ENCODE results near the gene PRF1.
A peak's percentile ranks its signal among the peaks of the same experiment; 100 is the strongest.

The PRF1 gene

DNA sequence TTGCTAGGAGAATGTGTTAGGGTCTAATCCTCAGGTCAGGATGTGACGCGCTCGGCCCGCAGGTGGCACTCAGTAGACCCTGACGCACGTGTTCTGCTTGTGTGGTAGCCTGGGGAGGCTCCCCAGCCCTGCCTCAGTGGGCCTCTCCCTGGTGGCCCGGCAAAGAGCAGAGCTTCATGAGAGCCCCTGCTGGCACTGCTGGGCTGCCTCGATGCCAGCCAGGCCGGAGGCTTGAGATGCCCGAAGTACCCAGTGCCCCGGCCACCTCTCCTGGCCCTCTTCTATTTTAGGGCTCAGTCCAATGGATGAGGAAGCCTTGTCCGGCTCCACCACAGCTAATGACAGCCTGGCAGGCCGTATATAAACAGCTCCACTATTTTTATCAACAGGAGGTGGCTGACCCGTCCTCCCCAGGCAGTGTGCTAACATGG is 42.0 kb downstream of the PRF1 start:
- DNase-seq (ENCODE audit: low read depth in 2 of 2) = no peak

DNA sequence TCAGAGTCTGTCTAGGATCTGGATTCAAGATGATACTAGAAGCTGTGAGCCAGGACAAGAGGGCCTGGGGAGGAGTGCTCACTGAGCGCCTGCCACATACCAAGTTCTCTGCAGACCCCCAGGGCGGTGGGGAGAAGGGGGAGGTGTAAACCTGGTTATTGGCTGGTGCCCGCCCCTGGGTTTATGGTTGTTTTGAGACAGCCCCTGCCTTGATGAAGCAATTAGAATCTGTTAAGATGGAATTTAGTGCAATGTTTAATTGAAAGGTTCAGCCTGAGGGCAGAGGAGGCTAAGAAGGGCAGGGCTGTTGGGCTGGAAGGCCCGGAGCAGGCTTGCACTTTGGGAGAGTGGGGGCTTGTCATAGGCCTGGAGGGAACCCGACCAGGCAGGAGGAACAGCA is 42.7 kb downstream of the PRF1 start:
- no peak for DNase-seq (ENCODE audit: low read depth in 2 of 2)

DNA sequence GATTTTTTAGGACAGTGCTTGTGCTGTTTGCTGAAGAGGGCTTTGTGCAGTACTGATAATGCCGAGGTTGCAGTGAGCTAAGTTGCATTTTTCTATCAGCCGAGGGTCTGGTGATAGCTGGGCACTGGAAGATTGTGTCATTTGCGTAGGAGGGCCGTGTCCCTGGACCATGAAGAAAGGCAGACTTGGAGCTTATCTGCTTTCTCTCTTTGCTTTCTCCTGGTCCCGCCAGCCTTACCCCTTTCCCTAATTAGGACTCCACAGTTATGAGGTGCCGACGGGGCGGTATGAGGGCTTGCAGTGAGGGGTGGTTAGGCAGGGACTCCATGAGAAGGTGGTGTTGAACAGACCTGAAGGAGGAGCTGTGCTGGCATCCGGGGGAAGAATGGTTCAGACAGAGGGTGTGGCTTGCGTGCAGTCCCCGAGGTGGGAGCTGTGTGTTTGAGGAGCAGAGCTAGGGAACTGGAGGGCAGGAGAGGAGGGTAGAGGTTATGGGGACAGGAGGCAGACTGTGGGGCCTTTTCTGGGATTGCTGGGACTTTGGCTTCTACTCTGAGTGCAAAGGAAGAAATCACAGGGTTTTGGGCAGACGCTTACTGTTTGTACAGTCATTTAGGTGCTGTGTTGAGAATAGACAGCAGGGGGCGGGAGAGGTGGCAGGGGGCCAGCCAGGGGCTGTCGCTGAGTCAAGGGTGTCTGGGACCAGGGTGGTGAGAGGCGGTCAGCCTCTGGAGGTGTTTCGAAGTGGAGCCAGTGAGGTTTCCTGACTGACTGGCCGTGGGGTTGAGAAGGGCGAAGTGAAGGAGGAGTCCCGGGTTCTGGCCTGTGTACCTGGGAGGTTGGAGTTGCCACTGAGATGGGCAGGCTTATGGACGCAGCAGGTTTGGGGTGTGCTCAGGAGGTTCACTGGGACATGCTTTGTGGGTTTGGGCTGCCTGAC is 43.4 kb downstream of the PRF1 start:
- peak; percentile 56 to 59 for DNase-seq (ENCODE audit: low read depth in 2 of 2)

DNA sequence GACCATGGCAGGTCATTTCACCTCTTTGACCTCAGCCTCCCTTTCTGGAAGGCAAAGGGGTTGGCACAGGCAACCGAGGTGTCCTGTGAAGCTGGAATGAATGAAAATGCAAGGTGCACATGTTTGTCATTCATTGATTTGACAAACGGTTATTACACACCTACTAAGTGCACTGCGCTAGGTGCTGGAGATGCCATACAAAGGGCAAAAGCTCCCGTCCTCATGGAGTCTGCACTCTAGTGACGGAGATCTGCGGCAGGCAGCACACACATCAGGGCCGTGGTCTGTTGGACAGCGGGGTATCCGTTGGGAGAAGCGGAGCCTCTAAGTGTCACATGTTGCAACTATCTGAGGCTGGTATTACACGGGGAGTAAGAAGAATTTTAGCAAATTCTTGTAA is 44.2 kb downstream of the PRF1 start:
- no peak for DNase-seq (ENCODE audit: low read depth in 2 of 2)

- no peak for DNase-seq (ENCODE audit: low read depth in 2 of 2)
These were observed 44.7 kb downstream of the PRF1 start for GRCh38 chr10:70557876-70558275.

DNA sequence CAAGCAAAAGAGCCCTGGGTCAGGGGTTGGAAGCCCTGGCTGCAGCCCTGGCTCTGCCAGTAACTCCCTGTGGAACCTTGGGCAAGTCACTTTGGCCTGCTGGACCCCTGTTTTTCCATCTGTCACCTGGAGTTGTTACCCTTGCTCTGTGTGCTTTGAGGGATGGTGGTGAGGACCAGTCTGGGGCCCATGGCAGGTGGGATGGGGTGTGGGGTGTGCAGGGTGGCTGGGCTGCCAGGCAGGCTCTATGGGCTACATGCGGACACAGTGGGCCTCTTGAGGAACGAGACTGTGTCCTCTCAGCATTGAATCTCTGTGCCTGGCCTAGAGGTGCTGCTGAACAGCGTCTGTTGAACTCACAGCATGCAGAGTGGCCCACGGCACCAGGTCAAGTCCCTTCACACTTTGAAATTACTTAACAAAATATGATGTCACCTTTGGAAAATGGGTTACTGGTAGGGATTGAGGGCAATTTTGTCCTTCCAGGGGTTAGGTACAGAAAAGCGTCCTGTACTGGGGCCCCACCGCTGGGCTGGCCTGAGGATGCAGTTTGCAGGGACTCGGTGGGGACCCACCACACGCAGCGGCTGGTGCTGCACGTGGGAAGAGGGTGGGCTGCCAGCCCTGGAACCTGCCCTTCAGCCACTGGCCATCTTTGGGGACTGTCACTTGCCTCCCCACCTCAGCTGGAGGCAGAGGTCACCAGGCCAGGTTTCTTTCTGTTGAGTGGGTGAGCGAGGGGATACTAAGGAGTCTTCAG is 45.3 kb downstream of the PRF1 start:
- no peak for DNase-seq (ENCODE audit: low read depth in 2 of 2)

GRCh38 chr10:70555371-70555770 is 47.2 kb downstream of the PRF1 start:
- DNase-seq (ENCODE audit: low read depth in 2 of 2) = no peak

- DNase-seq (ENCODE audit: low read depth in 2 of 2) = no peak
These were observed 50.0 kb downstream of the PRF1 start for GRCh38 chr10:70552586-70552985.

- DNase-seq (ENCODE audit: low read depth in 2 of 2) = no peak
These were observed 50.5 kb downstream of the PRF1 start for GRCh38 chr10:70551971-70552422.

DNA sequence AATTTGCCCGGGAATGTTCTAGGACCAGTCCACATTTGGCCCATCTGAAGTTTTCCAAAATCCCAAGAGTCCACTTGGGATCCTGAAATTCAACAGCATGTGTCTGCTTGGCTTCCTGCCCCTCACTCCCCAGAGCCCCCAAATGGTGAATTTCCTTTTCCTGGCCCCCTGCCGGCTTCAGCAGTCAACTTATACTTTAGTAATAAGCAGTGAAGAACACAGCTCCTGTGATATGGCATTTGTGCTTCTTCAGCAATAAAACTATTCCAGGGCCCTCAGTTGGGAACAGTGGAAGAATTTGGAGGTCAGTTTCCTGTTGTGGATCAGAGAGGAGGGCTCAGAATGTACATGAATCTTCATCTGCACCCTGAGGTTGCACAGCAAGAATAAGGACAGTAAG is 51.1 kb downstream of the PRF1 start:
- DNase-seq (ENCODE audit: low read depth in 2 of 2) = no peak

- no peak for DNase-seq (ENCODE audit: low read depth in 2 of 2)
These were observed 52.1 kb downstream of the PRF1 start for GRCh38 chr10:70550459-70550858.

DNA sequence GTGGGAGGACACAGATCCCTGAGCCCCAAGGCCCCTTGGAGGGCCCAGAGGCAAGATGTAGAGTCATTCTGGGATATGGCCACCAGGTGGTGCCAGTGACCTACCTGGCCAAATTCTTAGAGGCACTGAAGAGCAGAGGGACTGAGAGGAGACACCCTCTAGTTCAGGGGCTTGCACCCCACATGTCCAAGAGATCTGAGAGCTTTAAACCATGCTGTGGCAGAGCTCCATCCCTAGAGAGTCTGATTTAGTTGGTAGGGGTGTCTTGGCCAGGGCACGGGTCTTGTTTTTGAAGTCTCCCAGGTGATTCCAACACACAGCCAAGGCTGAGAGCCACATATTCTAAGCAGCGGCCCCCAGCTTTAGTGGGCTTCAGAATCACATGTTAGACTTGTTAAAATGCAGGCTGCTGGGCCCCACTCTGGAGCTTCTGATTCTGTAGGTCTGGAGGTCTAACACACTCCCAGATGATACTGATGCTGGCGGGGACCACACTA is 52.5 kb downstream of the PRF1 start:
- peak; percentile 53 to 57 for DNase-seq (ENCODE audit: low read depth in 2 of 2)

- DNase-seq (ENCODE audit: low read depth in 2 of 2) = no peak
These were observed 53.1 kb downstream of the PRF1 start for GRCh38 chr10:70549351-70549961.

Data from stimulated activated CD8-positive, alpha-beta memory T cell treated with anti-CD3 and anti-CD28 coated beads, Interleukin-2, amount 100 ng/mL, for 1 hour (primary cell).